GM12878 (cell line): ENCODE measurements around the gene TAF6L. TPM values are rescaled to one million over a fixed set of nuclear protein-coding genes. Genes with fewer than 3 reads are reported as not detected.

ENCODE experiments used
- ASH2L ChIP-seq: fragments of 300-600, 200-600 bp; sonication (generic); IDR thresholded peaks from 2 replicates; pipeline ENCODE4 v1.6.1; 2017; ENCODE audit warnings: low read depth, mild to moderate bottlenecking, borderline replicate concordance
- BCL11A ChIP-seq: IDR thresholded peaks from 2 replicates; pipeline ENCODE4 v1.6.1; 2011; ENCODE audit warnings: low read depth, low read length
- CHD1 ChIP-seq: IDR thresholded peaks from 2 replicates; pipeline ENCODE4 v1.6.1; 2012; ENCODE audit warnings: low read depth, low read length, improper control_type of control experiment
- CHD4 ChIP-seq: fragments of 200-600 bp; sonication (generic); IDR thresholded peaks from 2 replicates; pipeline ENCODE4 v1.6.1; 2016; ENCODE audit warnings: mild to moderate bottlenecking
- E2F8 ChIP-seq: fragments of 450-650 bp; IDR thresholded peaks from 2 replicates; pipeline ENCODE4 v1.6.1; 2018; ENCODE audit warnings: mild to moderate bottlenecking, low read depth, moderate library complexity; ENCODE audit not compliant: partially characterized antibody
- EZH2 ChIP-seq: IDR thresholded peaks from 2 replicates; pipeline ENCODE4 v1.6.1; 2012; ENCODE audit warnings: low read depth, mild to moderate bottlenecking, control low read depth, inconsistent platforms, low read length, borderline replicate concordance; ENCODE audit not compliant: control insufficient read depth
- HDAC6 ChIP-seq: fragments of 200-600 bp; sonication (generic); IDR thresholded peaks from one replicate; pipeline ENCODE4 v1.8.0; 2017; ENCODE audit warnings: antibody characterized with exemption; ENCODE audit not compliant: unreplicated experiment
- IKZF2 ChIP-seq, 2 experiments: fragments of 450-650 bp; IDR thresholded peaks; 2 replicates each; pipeline ENCODE4 v1.6.1; 2017; ENCODE audit warnings: mild to moderate bottlenecking in 2 of 2, moderate library complexity in 2 of 2
- IRF5 ChIP-seq: fragments of 450-650 bp; IDR thresholded peaks from 2 replicates; pipeline ENCODE4 v1.6.1; 2017; ENCODE audit warnings: borderline replicate concordance
- NFYB ChIP-seq: IDR thresholded peaks from 2 replicates; pipeline ENCODE4 v1.6.1; 2011; ENCODE audit warnings: low read depth, mild to moderate bottlenecking, low read length, improper control_type of control experiment, moderate library complexity; ENCODE audit not compliant: insufficient read depth
- NR2C2 ChIP-seq: IDR thresholded peaks from 2 replicates; pipeline ENCODE4 v1.6.1; 2011; ENCODE audit warnings: borderline replicate concordance, low read depth; ENCODE audit not compliant: control insufficient read depth, insufficient read length
- RAD21 ChIP-seq: IDR thresholded peaks from 2 replicates; pipeline ENCODE4 v1.6.1; 2011; ENCODE audit warnings: mild to moderate bottlenecking, low read depth, low read length, moderate library complexity; ENCODE audit not compliant: insufficient read depth
- RB1 ChIP-seq: fragments of 450-650 bp; formaldehyde crosslinking; IDR thresholded peaks from 2 replicates; pipeline ENCODE4 v1.6.1; 2017; ENCODE audit warnings: mild to moderate bottlenecking, borderline replicate concordance
- SUPT20H ChIP-seq: IDR thresholded peaks from 2 replicates; pipeline ENCODE4 v1.6.1; 2011; ENCODE audit warnings: low read depth, mild to moderate bottlenecking, low read length, moderate library complexity, borderline replicate concordance; ENCODE audit not compliant: control insufficient read depth
- ZNF274 ChIP-seq: IDR thresholded peaks from one replicate; pipeline ENCODE4 v1.8.0; 2011; ENCODE audit not compliant: insufficient read length, insufficient read depth
- ZNF687 ChIP-seq: fragments of 450-650 bp; IDR thresholded peaks from 2 replicates; pipeline ENCODE4 v1.6.1; 2017; ENCODE audit warnings: mild to moderate bottlenecking, moderate library complexity
- polyA plus RNA-seq, 11 experiments: library from polyadenylated mRNA; depleted of rRNA in 4 of 11; unstranded in 6 of 11; stranded (reverse) in 5 of 11; fragments of >200 nt; fragmentation: Nextera tagmentation in 4 of 11; fragmentation: Illumina TruSeq in 1 of 11; extraction: Ambion mirVana in 4 of 11; extraction: Trizol in 1 of 11; gene quantifications; 1 replicate in 1 of 11; 2 replicates in 10 of 11; pipeline versions ENCODE4 v1.2.1 to v1.2.3, GENCODE V29; 2011 to 2016; ENCODE audit warnings: inconsistent platforms in 2 of 11, missing spikeins in 2 of 11, low read depth in 1 of 11
- total RNA-seq, 4 experiments: library from RNA; depleted of rRNA in 3 of 4; stranded (reverse); fragments of >200 nt in 3 of 4; fragmentation: Illumina TruSeq in 1 of 4; extraction: Trizol in 1 of 4; gene quantifications; 2 replicates each; pipeline versions ENCODE4 v1.2.1 to v1.2.3, GENCODE V29; 2013 to 2021
- TF ChIP-seq, protein P1 (sequence below): fragments of 450-650 bp; IDR thresholded peaks from 2 replicates; pipeline ENCODE4 v1.6.1; 2016; ENCODE audit warnings: mild to moderate bottlenecking

The TAF6L gene
- total and polyA plus RNA-seq, 10 of the 15 experiments (the other 5 are each of a cell fraction or from before 2014, with no cell fraction given), result 0.15 to 35.6 (median 19.0) TPM

DNA sequence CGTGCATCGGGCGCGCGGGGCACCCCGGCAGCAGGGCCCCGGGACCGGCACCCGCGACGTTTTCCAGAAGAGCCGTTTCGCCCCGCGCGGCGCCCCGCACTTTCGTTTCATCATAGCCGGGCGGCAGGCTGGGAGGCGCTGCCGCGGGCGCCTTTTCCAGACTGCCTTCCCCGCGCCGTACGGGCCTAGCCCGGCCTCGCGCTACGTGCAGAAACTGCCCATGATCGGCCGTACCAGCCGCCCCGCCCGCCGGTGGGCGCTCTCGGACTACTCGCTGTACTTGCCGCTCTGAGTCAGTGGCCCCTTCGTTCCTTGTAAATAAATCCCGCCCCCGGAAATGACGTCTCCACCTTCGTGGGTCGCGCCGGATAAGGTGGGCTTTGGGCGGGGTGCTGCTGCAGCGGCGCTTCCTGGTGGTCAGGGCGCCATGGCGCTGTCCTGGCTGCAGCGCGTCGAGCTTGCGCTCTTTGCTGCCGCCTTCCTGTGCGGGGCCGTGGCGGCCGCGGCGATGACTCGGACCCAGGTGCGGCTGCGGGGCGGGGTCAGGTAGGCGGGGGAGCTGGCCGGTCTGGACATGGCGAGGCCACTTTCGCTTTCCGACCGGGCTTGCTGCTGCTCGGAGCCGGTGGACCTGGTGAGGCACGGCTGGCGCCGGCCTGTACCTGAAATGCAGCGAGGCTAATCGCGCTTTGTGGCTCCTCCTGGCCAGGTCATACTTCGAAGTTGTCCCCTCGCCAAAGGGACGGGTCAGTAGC, 16.0 kb downstream of the TAF6L start, which contains the start of gene TMEM179B (continued):
- TF ChIP-seq E2F8 (no peak), RB1 (peak; percentile 28; the same call in 1 of the 2 replicates), BCL11A (no peak), CHD1 (no peak), ASH2L (peak; percentile 51; the same call in 1 of the 2 replicates), ZNF687 (0 out of 2 replicates have a peak, but pooled peaks have one; percentile 52), IRF5 (no peak), NR2C2 (no peak), ZNF274 (no peak), EZH2 (no peak), IKZF2 (IDR thresholded peaks at IDR 0.05) (no peak; a peak in 1 of 4 replicates), SUPT20H (no peak), NFYB (no peak), CHD4 (no peak), HDAC6 (no peak), RAD21 (peak; percentile 58)
- TF ChIP-seq, protein P1, sequence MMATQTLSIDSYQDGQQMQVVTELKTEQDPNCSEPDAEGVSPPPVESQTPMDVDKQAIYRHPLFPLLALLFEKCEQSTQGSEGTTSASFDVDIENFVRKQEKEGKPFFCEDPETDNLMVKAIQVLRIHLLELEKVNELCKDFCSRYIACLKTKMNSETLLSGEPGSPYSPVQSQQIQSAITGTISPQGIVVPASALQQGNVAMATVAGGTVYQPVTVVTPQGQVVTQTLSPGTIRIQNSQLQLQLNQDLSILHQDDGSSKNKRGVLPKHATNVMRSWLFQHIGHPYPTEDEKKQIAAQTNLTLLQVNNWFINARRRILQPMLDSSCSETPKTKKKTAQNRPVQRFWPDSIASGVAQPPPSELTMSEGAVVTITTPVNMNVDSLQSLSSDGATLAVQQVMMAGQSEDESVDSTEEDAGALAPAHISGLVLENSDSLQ, result no peak; the same call in 1 of the 2 replicates
